22Rv1 (cell line): ENCODE measurements around the gene GFOD1.

Source experiments
- ZFX ChIP-seq: fragments of 450-650 bp; IDR thresholded peaks from 2 replicates; pipeline ENCODE4 v1.6.1; 2017; ENCODE audit warnings: antibody characterized with exemption, borderline replicate concordance
- TF ChIP-seq, protein P1 (sequence below): fragments of 450-650 bp; IDR thresholded peaks from 2 replicates; pipeline ENCODE4 v1.5.1; 2017; ENCODE audit warnings: mild to moderate bottlenecking

DNA sequence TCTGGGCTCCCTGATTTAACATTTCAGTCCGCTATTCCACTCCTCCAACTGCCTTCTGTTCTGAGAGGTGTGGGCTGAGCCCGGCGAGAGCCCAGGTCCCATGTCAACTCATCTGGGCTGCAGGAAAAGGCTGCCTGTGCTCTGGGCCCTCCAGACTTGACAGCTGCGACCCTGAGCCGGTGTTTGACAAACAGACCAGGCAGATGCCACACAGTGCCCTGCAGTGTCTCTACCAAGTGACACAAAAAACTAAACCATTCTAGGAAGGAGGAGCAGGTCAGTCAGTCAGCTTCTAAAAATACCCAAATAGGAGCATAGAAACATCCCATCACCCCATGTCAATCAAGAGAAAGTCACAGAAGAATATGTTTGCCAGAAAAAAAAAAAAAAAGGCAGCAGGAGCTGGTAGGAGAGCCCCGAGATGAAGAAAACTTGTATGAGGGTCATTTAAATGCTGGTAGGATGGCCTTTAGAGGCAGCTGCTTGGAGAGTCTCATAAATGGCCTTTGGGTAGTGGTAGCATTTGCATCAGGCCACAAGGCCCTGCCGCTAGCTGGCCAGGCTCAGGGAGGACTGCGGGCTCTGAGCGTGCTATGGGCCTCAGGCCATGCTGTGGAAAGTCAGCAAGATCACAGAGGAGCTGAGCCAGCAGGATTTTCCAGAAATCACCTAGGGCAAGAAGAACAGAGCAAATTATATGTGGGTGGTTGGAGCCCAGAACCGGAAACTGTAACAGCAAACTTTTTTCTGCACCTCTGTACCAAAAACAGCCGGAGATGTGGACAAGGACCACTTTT, 36.6 kb upstream of the GFOD1 start:
- TF ChIP-seq, protein P1, sequence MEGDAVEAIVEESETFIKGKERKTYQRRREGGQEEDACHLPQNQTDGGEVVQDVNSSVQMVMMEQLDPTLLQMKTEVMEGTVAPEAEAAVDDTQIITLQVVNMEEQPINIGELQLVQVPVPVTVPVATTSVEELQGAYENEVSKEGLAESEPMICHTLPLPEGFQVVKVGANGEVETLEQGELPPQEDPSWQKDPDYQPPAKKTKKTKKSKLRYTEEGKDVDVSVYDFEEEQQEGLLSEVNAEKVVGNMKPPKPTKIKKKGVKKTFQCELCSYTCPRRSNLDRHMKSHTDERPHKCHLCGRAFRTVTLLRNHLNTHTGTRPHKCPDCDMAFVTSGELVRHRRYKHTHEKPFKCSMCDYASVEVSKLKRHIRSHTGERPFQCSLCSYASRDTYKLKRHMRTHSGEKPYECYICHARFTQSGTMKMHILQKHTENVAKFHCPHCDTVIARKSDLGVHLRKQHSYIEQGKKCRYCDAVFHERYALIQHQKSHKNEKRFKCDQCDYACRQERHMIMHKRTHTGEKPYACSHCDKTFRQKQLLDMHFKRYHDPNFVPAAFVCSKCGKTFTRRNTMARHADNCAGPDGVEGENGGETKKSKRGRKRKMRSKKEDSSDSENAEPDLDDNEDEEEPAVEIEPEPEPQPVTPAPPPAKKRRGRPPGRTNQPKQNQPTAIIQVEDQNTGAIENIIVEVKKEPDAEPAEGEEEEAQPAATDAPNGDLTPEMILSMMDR: no peak
- no peak for TF ChIP-seq ZFX
